ENCODE data around the gene SYTL1.
A peak's percentile ranks its signal among the peaks of the same experiment; 100 is the strongest.

Gene SYTL1

GRCh38 chr1:27318136-27318535 lies 23.7 kb upstream of the SYTL1 start:
- no peak for DNase-seq (ENCODE audit: low read depth)

GRCh38 chr1:27318596-27318995 lies 23.2 kb upstream of the SYTL1 start:
- DNase-seq (ENCODE audit: low read depth): no peak

GRCh38 chr1:27321813-27322568 lies 19.8 kb upstream of the SYTL1 start, which contains the start of gene TMEM222:
Gene TMEM222 (plus strand): TSS chr1:27322163. CDS start chr1:27322198, 35 bp downstream.
- peak; percentile 96 for DNase-seq (ENCODE audit: low read depth)

GRCh38 chr1:27322569-27323240 lies 19.1 kb upstream of the SYTL1 start:
- DNase-seq (ENCODE audit: low read depth): no peak

GRCh38 chr1:27325286-27325685 lies 16.5 kb upstream of the SYTL1 start:
- DNase-seq (ENCODE audit: low read depth): no peak

- no peak for DNase-seq (ENCODE audit: low read depth)
Observed at GRCh38 chr1:27327964-27328363, 13.9 kb upstream of the SYTL1 start.

- no peak for DNase-seq (ENCODE audit: low read depth)
Observed at GRCh38 chr1:27330786-27331185, 11.0 kb upstream of the SYTL1 start.

GRCh38 chr1:27331426-27331825 lies 10.4 kb upstream of the SYTL1 start:
- DNase-seq (ENCODE audit: low read depth): no peak

- no peak for DNase-seq (ENCODE audit: low read depth)
Observed at GRCh38 chr1:27331922-27332321, 9.9 kb upstream of the SYTL1 start.

GRCh38 chr1:27332536-27333281 lies 9.1 kb upstream of the SYTL1 start:
- DNase-seq (ENCODE audit: low read depth): no peak

- DNase-seq (ENCODE audit: low read depth): no peak
Observed at GRCh38 chr1:27333717-27334279, 8.0 kb upstream of the SYTL1 start.

- DNase-seq (ENCODE audit: low read depth): no peak
Observed at GRCh38 chr1:27335506-27336422, 6.1 kb upstream of the SYTL1 start.

GRCh38 chr1:27336756-27337155 lies 5.1 kb upstream of the SYTL1 start:
- no peak for DNase-seq (ENCODE audit: low read depth)

GRCh38 chr1:27338751-27339150 lies 3.1 kb upstream of the SYTL1 start:
- no peak for DNase-seq (ENCODE audit: low read depth)

- no peak for DNase-seq (ENCODE audit: low read depth)
Observed at GRCh38 chr1:27339213-27339612, 2.6 kb upstream of the SYTL1 start.

- no peak for DNase-seq (ENCODE audit: low read depth)
Observed at GRCh38 chr1:27342391-27342777, 562 bp downstream of the SYTL1 start.

GRCh38 chr1:27342778-27343638 lies 1.2 kb downstream of the SYTL1 start:
- peak; percentile 81 for DNase-seq (ENCODE audit: low read depth)

- DNase-seq (ENCODE audit: low read depth): no peak
Observed at GRCh38 chr1:27343639-27344025, 1.8 kb downstream of the SYTL1 start.

GRCh38 chr1:27345272-27345671 lies 3.5 kb downstream of the SYTL1 start:
- no peak for DNase-seq (ENCODE audit: low read depth)

GRCh38 chr1:27346357-27346756 lies 4.5 kb downstream of the SYTL1 start:
- DNase-seq (ENCODE audit: low read depth): no peak

Data from stimulated activated CD4-positive, alpha-beta T cell treated with anti-CD3 and anti-CD28 coated beads, Interleukin-2, amount 100 ng/mL, for 4 hours (primary cell).